OCI-LY7 (cell line): Measurements from ENCODE around the gene PARD3B.

Experiments
- CTCF ChIP-seq: fragments of 200-600 bp; sonication (generic); conservative IDR thresholded peaks from 2 replicates; pipeline ENCODE4 v1.5.1; 2014; ENCODE audit warnings: mild to moderate bottlenecking, antibody characterized with exemption, low read length, moderate library complexity, mixed read lengths
- EZH2phosphoT487 ChIP-seq: fragments of 200-600 bp; sonication (generic); IDR thresholded peaks from 2 replicates; pipeline ENCODE4 v1.6.1; 2018; ENCODE audit warnings: low read depth, borderline replicate concordance, mild to moderate bottlenecking, mixed run types, antibody characterized with exemption, low read length, moderate library complexity, mixed read lengths

- TF ChIP-seq CTCF (no peak), EZH2phosphoT487 (no peak)
These were observed 1040.4 kb downstream of the PARD3B start for GRCh38 chr2:205585449-205586383.
